Germinal center (tissue), 1 donor: ENCODE data around the gene ZSCAN26.

Source experiments
- DNase-seq: peaks from one replicate; pipeline ENCODE4 v3.0.0; 2012; ENCODE audit warnings: mixed read lengths, low spot score

ZSCAN26 gene

GRCh38 chr6:28322661-28323060 lies 55.7 kb downstream of the ZSCAN26 start:
- no peak for DNase-seq

GRCh38 chr6:28323813-28324424 lies 57.0 kb downstream of the ZSCAN26 start:
- no peak for DNase-seq

GRCh38 chr6:28326371-28326948 lies 59.5 kb downstream of the ZSCAN26 start:
- DNase-seq: no peak
